Fibroblast of lung (primary cell): Measurements from ENCODE around the gene CYTH4.

Source experiments
- EZH2 ChIP-seq: IDR thresholded peaks from 2 replicates; pipeline ENCODE4 v1.5.1; 2012; ENCODE audit warnings: low read length, control low read depth, mild to moderate bottlenecking; ENCODE audit errors: missing control alignments
- TF ChIP-seq, protein P1 (sequence below), 2 donors: IDR thresholded peaks in 1 of 2; conservative IDR thresholded peaks in 1 of 2; 1 replicate in 1 of 2; 2 replicates in 1 of 2; pipeline ENCODE4 v1.5.1; 2011 to 2012; ENCODE audit warnings: low read length in 2 of 2, control low read depth in 1 of 2, inconsistent platforms in 1 of 2, low read depth in 1 of 2, mild to moderate bottlenecking in 1 of 2

DNA sequence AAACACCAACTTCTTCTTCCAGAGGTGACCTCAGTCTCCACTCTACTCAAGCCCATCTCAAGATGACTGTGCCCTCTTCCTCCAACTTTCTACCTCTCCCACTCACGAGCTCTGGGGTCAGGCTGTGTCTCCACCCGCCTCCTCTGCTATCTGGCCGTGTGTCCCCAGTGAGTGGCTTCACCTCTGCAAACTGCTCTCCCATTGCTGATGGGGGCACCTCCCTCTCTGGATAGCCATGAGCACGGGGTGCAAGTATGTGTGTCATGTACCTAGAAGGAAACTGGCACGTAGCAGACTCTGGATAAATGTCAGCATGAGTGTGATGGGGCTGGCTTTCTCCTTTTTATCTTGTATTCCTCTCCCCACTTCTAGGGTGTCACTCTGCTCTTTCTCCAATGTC is 20.0 kb upstream of the CYTH4 start:
- TF ChIP-seq, protein P1, sequence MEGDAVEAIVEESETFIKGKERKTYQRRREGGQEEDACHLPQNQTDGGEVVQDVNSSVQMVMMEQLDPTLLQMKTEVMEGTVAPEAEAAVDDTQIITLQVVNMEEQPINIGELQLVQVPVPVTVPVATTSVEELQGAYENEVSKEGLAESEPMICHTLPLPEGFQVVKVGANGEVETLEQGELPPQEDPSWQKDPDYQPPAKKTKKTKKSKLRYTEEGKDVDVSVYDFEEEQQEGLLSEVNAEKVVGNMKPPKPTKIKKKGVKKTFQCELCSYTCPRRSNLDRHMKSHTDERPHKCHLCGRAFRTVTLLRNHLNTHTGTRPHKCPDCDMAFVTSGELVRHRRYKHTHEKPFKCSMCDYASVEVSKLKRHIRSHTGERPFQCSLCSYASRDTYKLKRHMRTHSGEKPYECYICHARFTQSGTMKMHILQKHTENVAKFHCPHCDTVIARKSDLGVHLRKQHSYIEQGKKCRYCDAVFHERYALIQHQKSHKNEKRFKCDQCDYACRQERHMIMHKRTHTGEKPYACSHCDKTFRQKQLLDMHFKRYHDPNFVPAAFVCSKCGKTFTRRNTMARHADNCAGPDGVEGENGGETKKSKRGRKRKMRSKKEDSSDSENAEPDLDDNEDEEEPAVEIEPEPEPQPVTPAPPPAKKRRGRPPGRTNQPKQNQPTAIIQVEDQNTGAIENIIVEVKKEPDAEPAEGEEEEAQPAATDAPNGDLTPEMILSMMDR (conservative IDR thresholded peaks at IDR 0.05 in 1 of 2, IDR thresholded peaks at IDR 0.05 in 1 of 2; ENCODE audit: low read depth in 1 of 2, low read length in 2 of 2), result no peak
- TF ChIP-seq EZH2, result no peak
